Coronary artery (tissue), 2 donors: ENCODE data around the gene COMTD1.
"Not testable (repeated sequence)": the region's sequence is repeated elsewhere in the genome, so short reads cannot be mapped to it uniquely, and the experiment has no call there.

Experiments used
- DNase-seq: peaks from one replicate; pipeline ENCODE4 v3.0.0-alpha.2; 2017; ENCODE audit warnings: low spot score
- H3K27ac ChIP-seq, 2 donors: fragments of 200-600 bp; sonication (generic); one replicate each; pipeline ENCODE4 v1.5.1; 2016 to 2019
- H3K4me3 ChIP-seq: fragments of 200-600 bp; sonication (generic); 2 replicates; pipeline ENCODE4 v1.5.1; 2016; ENCODE audit warnings: mild to moderate bottlenecking, moderate library complexity
- TF ChIP-seq, protein P1 (sequence below): fragments of 200-600 bp; sonication (generic); IDR thresholded peaks from one replicate; pipeline ENCODE4 v1.5.1; 2019; ENCODE audit warnings: antibody characterized with exemption

COMTD1 gene

DNA sequence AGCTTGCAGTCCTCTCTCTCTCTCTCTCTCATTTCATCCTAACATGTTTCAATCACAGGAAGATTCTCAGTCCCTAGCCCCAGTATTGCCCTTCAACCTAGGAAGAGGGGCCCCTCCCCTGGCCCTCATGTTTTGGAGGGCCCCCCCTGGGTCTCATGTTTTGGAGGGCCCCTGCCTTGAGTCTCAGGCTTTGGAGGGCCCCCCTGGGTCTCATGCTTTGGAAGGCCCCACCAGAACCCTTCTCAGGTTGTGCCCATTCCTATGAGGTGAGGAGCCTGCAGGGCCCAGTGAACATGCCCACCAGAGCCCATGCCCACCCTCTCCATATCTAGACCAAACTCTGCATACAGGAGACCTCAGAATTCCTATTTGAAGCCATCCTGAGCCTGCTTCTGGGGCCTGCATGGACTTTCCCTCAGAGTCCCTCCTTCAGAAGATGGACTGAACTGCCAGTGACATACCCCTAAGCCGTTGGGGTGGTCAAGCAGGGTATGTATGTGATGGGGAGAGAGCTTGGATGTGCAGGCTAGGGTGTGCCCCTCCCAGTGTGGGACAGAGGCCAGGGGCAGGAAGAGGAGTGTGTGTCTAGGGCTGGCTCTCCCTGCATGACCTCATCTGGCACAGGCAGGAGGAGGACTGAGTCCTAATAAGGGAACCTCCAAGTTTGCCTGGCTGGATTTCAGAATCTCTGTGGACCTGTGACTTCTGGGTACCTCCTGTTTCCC lies 33.3 kb downstream of the COMTD1 start:
- Histone ChIP-seq H3K27ac (peak overlapping the region; percentile 57 to 75), H3K4me3 (no peak overlapping the region)
- no peak for DNase-seq
- TF ChIP-seq, protein P1, sequence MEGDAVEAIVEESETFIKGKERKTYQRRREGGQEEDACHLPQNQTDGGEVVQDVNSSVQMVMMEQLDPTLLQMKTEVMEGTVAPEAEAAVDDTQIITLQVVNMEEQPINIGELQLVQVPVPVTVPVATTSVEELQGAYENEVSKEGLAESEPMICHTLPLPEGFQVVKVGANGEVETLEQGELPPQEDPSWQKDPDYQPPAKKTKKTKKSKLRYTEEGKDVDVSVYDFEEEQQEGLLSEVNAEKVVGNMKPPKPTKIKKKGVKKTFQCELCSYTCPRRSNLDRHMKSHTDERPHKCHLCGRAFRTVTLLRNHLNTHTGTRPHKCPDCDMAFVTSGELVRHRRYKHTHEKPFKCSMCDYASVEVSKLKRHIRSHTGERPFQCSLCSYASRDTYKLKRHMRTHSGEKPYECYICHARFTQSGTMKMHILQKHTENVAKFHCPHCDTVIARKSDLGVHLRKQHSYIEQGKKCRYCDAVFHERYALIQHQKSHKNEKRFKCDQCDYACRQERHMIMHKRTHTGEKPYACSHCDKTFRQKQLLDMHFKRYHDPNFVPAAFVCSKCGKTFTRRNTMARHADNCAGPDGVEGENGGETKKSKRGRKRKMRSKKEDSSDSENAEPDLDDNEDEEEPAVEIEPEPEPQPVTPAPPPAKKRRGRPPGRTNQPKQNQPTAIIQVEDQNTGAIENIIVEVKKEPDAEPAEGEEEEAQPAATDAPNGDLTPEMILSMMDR, result no peak

DNA sequence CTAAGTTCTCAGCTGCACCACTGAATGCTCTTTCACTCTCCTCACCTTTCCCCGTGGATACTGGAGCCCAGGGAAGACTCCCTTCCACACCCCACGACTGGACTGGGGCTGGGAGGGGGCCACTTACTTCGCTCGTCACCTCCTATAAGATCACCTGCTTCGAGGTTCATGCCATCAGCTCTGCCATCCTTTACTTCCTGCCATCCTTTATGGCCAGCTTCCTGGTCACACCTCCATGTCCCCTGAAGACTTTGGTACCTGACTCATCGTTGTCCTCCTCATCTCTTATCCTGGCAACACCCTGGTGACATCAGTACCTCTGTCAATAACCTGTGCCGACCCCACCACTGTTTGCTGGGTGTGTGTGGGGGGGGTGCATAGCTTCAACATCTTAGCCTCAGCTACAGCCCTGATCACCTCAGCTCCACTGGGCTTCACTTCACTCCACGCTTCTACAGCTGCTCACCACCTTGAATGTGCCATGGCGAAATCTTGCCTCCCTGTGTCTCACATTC lies 33.9 kb downstream of the COMTD1 start:
- DNase-seq, result no peak
- Histone ChIP-seq H3K27ac (peak overlapping the region; percentile 57 to 75), H3K4me3 (no peak overlapping the region)
- TF ChIP-seq, protein P1, result no peak

GRCh38 chr10:75199949-75200348 lies 35.8 kb downstream of the COMTD1 start:
- not testable (repeated sequence) for H3K4me3 ChIP-seq, H3K27ac ChIP-seq, DNase-seq

DNA sequence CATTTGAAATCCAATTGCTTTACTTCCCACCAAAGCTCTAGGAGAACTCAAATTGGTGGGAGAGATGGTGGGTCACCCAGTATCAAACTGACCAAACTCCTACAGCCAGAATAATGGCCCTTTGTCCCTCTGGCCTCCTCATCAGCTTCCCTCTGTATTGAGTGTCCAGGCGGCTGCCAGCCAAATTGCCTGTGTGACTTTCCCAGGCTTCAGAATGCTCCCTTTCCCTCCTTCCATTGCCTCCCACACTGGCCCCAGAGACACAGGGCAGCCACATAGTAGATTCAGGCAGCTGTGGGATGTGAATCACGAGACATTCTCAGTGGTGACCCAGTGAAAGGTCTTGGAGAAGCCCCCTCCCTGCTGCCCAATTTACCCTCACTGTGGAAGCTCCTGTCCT lies 37.9 kb downstream of the COMTD1 start:
- H3K27ac ChIP-seq, result no peak overlapping the region
- TF ChIP-seq, protein P1, result no peak
- no peak for DNase-seq
- H3K4me3 ChIP-seq, result no peak overlapping the region

DNA sequence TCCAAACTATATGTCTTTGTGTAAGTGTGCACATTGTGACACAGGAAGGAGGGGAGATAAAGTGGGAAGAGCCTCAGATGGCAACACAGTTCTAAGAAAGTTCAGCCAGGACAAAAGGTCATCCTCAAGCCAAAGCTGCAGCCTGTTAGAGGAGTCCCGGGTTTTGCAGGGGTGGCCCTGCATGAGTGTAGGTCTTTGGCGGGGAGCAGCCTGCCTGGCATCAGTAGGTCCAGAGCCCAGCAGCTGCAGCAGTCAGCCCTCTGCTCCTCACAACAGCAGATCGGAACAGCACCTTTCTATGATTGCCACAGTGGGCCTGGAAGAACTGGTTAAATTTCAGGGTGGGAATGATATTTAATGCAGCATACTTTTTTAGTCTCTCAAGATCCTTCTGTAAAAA lies 38.7 kb downstream of the COMTD1 start:
- H3K4me3 ChIP-seq, result no peak overlapping the region
- DNase-seq, result no peak
- H3K27ac ChIP-seq, result no peak overlapping the region
- TF ChIP-seq, protein P1, result no peak

DNA sequence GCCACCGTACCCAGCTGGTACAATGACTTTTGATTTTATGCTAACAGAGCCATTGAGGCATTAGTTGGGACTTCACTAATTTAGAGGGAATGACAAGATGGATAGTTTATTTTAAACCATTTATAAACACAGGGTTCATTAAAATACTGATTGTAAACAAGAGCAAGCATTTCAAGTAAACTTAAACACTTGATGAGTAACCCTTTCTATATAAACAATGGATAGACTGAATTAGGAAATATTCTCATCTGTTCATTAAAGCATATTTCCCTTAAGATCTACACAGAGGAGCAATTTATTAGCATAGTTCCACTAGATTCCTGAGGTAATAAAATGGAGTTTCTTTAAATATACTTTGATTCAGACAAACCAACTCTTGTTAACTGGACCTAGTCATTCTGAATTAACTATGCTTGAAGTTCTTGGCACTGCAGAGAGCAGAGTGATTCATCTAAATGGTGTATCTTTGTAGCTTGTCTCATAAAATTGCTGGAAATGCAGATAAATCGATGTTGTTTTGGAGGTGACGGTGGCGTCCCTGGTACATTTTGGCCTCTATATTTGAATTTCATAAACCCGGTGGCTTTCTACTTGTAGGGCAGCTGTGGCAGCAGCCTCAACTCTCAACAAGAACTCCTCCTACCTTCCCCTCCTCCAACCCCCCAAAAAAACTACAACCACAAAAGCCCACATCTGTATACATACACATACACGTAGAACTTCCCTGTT lies 40.6 kb downstream of the COMTD1 start:
- H3K4me3 ChIP-seq, result no peak overlapping the region
- no peak overlapping the region for H3K27ac ChIP-seq
- DNase-seq, result no peak
- TF ChIP-seq, protein P1, result no peak

GRCh38 chr10:75194625-75195024 lies 41.1 kb downstream of the COMTD1 start:
- H3K27ac ChIP-seq, DNase-seq, H3K4me3 ChIP-seq: not testable (repeated sequence)
